ENCODE data around the gene TMEM63C.
"Not testable (repeated sequence)": the region's sequence is repeated elsewhere in the genome, so short reads cannot be mapped to it uniquely, and the experiment has no call there.

The TMEM63C gene

GRCh38 chr14:77157740-77158139 is 23.9 kb upstream of the TMEM63C start:
- no peak for DNase-seq

- DNase-seq, result no peak
Observed at GRCh38 chr14:77158175-77158881, 23.3 kb upstream of the TMEM63C start.

DNA sequence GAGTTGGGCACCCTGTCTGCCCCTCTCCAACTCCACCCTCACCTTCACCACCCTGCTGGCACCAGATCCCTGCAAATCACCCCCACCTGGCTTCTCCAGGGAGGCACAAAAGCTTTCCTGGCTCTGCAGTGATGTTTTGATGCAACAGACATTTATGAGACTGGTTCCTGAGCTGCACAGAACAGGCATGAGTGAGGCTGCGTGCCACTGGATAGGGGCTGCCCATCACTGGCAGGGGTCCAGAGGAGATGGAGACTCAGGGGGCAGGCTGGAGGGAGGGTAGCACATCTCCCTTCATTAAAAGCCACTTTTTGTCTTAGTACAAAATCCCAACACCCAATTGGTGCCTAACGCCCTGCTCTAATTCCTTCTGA is 22.7 kb upstream of the TMEM63C start:
- no peak for DNase-seq

GRCh38 chr14:77161011-77161410 is 20.6 kb upstream of the TMEM63C start:
- DNase-seq, result no peak

GRCh38 chr14:77170045-77170444 is 11.6 kb upstream of the TMEM63C start:
- DNase-seq, result no peak

GRCh38 chr14:77172916-77173315 is 8.7 kb upstream of the TMEM63C start:
- DNase-seq, result no peak

GRCh38 chr14:77173911-77174617 is 7.5 kb upstream of the TMEM63C start:
- not testable (repeated sequence) for DNase-seq

DNA sequence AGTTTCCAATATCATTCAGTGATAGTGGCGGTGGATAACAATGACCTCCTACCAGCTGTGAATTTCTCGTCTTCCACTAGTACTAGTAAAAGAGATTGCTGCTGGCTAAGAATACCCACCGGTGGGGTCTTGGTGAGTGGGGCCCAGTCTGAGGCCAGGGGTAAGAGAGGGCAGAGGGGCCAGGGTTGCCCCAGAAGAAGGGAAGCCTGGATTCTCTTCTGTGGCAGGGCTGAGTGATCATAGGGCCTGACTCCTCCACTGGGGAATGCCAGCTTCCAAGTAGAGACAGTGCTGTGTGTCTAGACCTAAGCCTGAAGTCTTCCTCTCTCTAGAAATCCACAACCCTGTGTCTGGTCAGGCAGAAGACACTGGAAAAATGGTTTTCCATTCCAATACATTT is 5.8 kb upstream of the TMEM63C start:
- no peak for DNase-seq

DNA sequence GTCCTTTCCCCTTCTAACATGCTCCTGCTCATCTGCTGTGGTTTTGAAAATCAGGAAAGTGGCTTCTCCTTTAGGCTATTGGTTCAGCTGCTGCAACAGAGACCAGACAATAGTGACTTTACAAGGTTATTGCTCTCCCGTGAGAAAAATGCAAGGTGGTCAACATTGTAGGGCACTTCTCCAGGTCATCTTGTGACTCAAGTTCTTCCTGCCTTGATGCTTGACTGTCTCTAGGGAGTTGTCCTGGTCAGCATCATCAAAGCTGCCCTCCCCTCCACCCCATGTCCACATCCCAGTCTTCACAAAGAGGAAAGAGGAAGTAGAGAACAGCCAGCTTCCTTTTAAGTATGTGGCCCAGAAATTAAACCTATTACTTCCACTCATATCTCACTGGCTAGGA is 3.9 kb upstream of the TMEM63C start:
- DNase-seq, result peak; percentile 21 to 40

DNA sequence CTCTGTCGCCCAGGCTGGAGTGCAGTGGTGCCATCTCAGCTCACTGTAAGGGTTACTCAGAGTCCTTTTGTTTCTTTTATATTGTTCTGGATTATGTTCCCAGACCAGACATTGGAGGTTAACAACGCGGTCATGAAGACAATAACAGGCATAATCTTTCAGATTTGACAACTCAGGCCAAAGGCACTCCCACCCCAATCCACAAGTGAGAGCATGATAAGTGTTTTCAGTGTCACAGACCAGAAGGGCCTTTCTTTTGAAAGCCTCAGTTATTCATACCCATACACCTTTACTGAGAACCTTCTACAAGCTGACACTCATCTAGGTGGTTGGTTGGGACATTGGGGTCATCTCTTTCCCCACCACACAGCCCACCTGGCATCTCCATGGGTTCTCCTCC is 2.9 kb upstream of the TMEM63C start:
- no peak for DNase-seq

DNA sequence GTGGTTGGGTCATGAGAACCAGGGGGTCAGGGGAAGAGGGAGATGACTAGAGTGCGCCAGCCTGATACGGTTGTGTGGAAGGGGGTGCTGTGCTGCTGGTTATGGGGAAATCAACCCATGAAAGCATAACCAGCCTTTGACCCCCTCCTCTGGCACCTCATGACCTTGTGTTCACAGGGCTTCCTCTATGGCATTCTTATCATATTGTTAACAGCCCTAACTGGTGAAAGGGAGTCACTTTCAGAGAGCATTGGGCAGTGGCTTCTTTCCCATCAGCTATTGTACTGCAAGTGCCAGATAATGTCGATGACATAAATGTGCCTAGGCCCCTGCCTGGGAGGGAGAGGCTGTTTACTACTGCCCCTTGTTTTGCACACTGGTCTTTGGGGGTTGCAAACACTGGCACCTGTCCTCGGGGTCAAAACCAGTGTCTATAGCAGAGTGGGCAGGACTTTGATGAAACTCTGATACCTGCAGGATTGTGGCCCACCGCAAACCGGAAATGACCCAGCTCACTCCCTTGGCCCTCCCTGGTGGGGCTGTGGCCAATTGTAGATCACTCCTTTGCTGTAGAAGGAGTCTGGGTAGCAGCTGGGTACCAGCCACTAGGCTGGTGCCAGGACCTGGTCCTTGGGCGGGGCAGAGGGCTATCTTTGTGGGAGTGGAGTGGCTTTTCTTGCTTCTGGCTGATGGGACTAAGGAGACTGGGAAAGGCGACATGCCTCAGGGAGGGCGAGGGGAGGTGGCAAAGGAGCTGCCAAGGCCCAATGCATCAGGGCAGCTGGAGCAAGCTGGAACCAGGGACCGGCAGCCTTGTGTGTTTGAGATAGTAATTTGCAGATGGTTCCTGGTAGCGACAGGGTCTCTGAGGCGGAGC is 634 bp upstream of the TMEM63C start:
- DNase-seq, result no peak

GRCh38 chr14:77183896-77184295 is 2.3 kb downstream of the TMEM63C start:
- DNase-seq, result no peak

GRCh38 chr14:77184396-77185092 is 2.9 kb downstream of the TMEM63C start:
- peak; percentile 16 to 37 for DNase-seq

GRCh38 chr14:77185093-77185465 is 3.5 kb downstream of the TMEM63C start:
- no peak for DNase-seq

DNA sequence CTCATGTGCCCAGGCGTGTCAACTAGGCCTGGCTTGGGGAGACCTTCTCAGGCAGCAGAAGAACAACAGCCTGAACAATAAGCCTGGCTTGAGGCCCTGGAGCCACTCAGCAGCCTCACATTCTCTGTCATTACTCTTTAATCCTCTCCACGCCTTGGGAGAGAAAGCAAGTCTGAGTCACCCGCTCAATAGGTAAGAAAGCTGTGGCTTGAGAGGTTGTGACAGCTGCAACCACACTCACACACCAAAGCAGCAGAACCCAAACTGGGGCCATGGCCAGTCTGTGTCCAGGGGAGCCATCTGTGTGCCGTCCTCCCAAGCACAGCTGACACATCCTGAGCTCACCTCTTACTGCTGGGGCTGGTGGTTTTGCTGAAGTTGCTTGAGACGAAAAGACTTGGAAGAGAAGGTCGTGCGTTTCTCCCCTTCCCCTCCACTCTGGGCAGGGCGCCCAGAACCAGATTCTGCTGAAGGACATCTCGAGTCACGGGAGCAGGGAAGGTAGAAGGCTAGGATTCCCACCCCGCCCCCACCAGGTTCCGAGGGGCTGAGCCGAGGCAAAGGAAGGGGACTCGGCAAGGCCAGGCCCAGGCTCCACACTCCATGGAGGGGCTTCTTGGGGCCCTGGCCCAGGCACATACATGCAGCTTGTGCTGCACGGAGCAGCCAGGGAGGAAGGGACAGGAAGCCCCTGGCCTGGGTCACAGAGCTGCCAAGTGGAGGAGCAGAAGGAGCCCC is 5.5 kb downstream of the TMEM63C start:
- DNase-seq, result no peak

DNA sequence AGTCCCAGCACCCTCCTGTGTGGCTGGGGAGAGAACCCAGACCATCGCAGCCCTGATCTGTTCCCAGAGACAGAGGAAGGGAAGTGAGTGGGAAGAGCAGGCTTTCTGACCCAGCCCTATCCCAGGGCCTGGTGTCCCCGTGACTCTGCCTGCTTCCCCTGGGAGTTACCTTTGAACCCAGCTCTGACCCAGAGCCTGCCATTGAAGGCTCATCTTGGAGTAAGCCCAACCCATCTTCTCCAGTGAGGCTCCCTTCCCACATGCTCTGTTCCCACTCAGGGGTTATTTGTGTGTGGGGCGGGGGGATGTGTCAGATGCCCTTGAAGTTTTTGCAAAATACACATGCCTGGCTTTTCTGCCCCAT is 6.0 kb downstream of the TMEM63C start:
- no peak for DNase-seq

DNA sequence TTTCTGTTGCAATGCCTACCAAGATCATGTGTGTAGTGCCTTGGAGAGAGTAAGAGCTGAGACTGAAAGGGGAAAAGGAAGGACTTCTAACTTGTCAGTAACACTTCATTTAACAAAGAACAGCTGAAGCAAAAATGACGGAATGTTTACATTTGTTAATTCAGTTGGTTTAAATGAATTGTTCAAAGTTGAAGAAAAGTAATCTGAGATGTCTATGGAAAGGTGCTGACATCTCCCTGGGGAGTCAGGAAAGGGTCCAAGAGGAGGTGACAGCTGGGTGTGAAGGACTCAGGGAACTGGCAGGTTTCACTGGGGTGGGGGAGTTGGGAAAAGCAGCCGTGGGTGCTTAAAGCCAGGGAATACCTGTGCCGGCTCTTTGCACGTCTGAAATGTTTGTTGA is 7.9 kb downstream of the TMEM63C start:
- DNase-seq, result no peak

DNA sequence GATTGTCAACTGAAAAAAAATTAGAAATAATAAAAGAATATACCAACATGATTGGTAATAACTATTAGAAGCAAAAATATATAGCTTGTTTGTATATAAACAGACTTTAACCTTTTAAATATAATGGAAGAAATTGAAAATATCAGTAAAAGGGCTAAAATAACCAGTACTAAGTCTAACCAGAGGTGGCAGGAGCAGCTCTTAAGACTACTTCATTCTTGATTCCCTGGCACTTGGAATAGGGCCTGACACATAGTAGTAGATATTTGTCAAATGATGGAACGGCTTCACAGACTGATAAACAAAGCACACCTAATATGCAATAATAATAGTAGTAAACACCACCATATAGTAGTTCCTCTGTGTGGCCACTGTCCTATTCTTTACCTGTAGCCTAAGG is 9.4 kb downstream of the TMEM63C start:
- DNase-seq, result no peak

- no peak for DNase-seq
Observed at GRCh38 chr14:77194706-77195105, 13.1 kb downstream of the TMEM63C start.

DNA sequence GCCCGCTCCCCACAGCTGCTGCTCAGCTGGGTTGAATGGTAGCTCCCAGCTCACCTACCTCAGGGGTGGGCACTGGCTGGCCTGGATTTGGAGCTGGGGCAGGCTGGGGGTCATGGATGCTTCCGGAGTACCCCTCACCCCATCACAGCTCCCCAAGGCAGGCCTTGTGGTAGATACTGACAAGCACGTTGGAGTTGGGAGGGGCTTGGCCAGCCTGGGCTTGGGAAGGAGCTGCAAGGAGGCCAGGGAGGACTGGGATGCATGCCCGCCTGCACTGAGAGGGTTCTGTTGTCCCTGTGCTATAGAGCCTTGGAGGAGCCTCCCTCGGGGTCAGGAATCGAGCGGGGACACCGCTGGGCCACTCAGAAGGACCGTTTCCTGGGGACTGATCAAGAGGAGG is 14.2 kb downstream of the TMEM63C start:
- no peak for DNase-seq

DNA sequence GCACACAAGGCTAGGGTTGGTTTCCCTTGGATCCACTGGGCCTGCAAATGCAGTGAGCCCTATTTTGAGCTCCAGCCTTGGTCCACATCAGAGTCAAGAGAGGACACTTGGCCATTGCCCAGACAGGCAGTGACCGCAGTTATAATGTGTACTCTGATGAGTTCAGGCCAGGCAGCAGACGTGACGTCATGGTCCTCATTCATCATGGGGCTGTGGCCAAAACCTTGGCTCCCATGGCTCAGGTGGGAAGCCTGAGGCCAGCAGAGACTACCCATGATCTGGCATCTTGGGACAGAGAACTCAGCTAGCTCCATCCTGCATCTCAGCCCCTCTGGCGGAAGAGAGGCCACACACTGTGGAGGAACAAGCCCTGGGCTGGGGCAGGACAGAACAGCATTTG is 16.4 kb downstream of the TMEM63C start:
- DNase-seq, result no peak

DNA sequence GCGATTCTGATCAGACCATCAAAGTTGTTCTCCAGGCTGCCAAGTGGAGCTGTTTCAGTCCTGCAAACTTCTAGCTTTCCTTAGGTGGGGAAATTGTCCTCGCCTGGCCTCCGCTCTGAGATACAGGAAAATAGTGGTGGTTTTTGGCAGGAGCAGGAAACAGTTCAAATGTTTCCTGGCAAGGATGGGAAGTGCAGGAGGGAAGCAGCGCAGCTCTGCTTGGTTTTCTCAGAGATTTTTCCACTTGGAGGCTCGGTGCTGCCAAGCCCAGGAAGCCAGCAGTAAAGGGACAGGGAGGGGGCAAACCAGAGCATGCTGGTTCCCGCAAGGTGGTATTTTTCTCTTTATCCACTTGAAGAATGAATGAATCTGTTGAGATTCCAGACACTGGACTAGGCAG is 17.0 kb downstream of the TMEM63C start:
- DNase-seq, result no peak

Measured in inflammatory macrophage (primary cell).